Upper lobe of left lung (tissue), 6 donors: ENCODE results near the gene BAIAP2L1. TPM values are rescaled to one million over a fixed set of nuclear protein-coding genes. Genes with fewer than 3 reads are reported as not detected.

Experiments used
- ATAC-seq, 2 donors: fragments of 200-7000 bp; cut with Tn5 transposase; one replicate each; pipeline ENCODE4 v1.9.1; 2022; ENCODE audit warnings: mild to moderate bottlenecking in 2 of 2, moderate library complexity in 2 of 2; ENCODE audit not compliant: low FRiP score in 2 of 2
- DNase-seq, 2 donors: peaks; one replicate each; pipeline ENCODE4 v3.0.0-alpha.2; 2019 to 2020
- H3K27ac ChIP-seq, 4 donors: fragments of 200-600 bp; sonication (generic); one replicate each; pipeline ENCODE4 v1.5.1; 2016 to 2019
- H3K27me3 ChIP-seq, 4 donors: fragments of 200-600 bp; sonication (generic); one replicate each; pipeline ENCODE4 v1.5.1; 2017 to 2019
- H3K36me3 ChIP-seq, 4 donors: fragments of 200-600 bp; sonication (generic); one replicate each; pipeline ENCODE4 v1.5.1; 2016 to 2019
- H3K4me1 ChIP-seq, 4 donors: fragments of 200-600 bp; sonication (generic); one replicate each; pipeline ENCODE4 v1.5.1; 2018 to 2019
- H3K4me3 ChIP-seq, 4 donors: fragments of 200-600 bp; sonication (generic); one replicate each; pipeline ENCODE4 v1.5.1; 2017 to 2019; ENCODE audit warnings: mild to moderate bottlenecking in 2 of 4, moderate library complexity in 1 of 4
- H3K9me3 ChIP-seq, 4 donors: fragments of 200-600 bp; sonication (generic); one replicate each; pipeline ENCODE4 v1.5.1; 2018 to 2019
- EP300 ChIP-seq, 4 donors: sonication (generic); formaldehyde crosslinking; IDR thresholded peaks; one replicate each; pipeline ENCODE4 v1.5.1; 2017; ENCODE audit warnings: antibody characterized with exemption in 4 of 4, control low read depth in 2 of 4
- POLR2A ChIP-seq, 4 donors: fragments of 450-650 bp; IDR thresholded peaks; one replicate each; pipeline ENCODE4 v1.5.1; 2016 to 2017; ENCODE audit warnings: antibody characterized with exemption in 4 of 4, mild to moderate bottlenecking in 2 of 4
- POLR2AphosphoS5 ChIP-seq, 2 donors: sonication (generic); formaldehyde crosslinking; IDR thresholded peaks; one replicate each; pipeline ENCODE4 v1.5.1; 2017; ENCODE audit warnings: antibody characterized with exemption in 2 of 2
- WGBS, 2 donors: methylation state at CpG; one replicate each; pipeline ENCODE4 v1.1.5; 2017 to 2018; 5-methylcytosine and 5-hydroxymethylcytosine counted together
- total RNA-seq, 6 donors: library from RNA; depleted of rRNA in 4 of 6; stranded (reverse); fragments of >200 nt in 4 of 6; gene quantifications; one replicate each; pipeline versions ENCODE4 v1.1.0 to v1.2.1, GENCODE V29; 2016 to 2021
- TF ChIP-seq, protein P1 (sequence below), 6 experiments: fragments of 450-650 bp in 4 of 6; fragments of 200-600 bp in 2 of 6; sonication (generic) in 2 of 6; IDR thresholded peaks; one replicate each; pipeline ENCODE4 v1.5.1; 2016 to 2019; ENCODE audit warnings: antibody characterized with exemption in 6 of 6
- donor health status: DM: no; HTN: no; CAD: no; lungs with moderate emphysema.
- donor health status: DM: no; HTN: yes; CAD: no; lungs with severe emphysema.

The BAIAP2L1 gene
- total RNA-seq, 6 donors from 2014 or later = 20.2 to 35.6 (median 26.6) TPM

DNA sequence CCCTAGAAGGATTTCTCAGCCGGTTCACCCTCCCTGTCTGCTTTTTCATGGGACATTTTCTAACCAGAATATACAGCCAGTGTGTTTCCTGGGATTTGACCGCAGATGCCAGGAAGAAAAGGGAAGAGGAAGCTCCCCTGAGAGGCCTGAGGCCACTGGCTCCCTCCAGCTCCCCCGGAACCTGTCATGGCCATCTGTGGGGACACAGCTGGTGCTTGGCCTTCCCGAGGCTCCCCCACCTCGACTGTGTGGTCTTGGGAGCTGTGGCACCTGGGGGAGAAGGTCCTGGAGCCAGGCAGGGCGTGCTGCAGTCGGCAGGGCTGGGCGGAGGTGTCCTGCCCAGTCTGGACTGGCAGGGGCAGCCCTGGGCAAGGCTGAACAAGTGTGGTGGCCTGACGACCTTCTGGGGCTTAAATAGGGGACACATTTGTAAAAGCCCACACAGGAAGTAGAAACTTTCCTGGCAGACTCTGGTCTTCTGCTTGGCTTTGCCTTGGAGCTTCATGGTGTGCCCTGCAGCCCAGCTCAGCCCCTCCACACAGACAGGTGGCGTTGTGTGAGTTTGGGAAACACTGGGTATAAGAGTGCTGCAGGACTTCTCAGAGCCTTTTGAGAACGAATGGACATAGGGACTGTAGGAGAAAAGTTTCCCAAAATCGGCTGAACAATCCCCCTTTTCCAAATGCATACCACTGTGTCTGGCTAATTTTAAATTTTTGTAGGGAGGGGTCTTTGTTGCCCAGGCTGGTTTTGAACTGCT lies 112.6 kb downstream of the BAIAP2L1 start:
- ATAC-seq = no peak
- Histone ChIP-seq H3K9me3 (no peaks in the 10 kb centered on the region), H3K27me3 (no peaks in the 10 kb centered on the region), H3K36me3 (peaks cover 21 to 66% (median 48%) of the 10 kb centered on the region in 4 donors), H3K27ac (peak overlapping the region; percentile 98 to 100 (median 99)), H3K4me3 (peak overlapping the region in 1 of 4 donors; percentile 98), H3K4me1 (peaks cover 58 to 67% (median 65%) of the 10 kb centered on the region in 4 donors)
- WGBS, 2 donors = 46 to 57% methylated on average over 10 of the region's 12 CpGs
- peak; percentile 23 to 68 for DNase-seq
- TF ChIP-seq POLR2A (IDR thresholded peaks at IDR 0.05) (no peak), POLR2AphosphoS5 (IDR thresholded peaks at IDR 0.05) (no peak), EP300 (IDR thresholded peaks at IDR 0.05) (no peak)
- TF ChIP-seq, protein P1, sequence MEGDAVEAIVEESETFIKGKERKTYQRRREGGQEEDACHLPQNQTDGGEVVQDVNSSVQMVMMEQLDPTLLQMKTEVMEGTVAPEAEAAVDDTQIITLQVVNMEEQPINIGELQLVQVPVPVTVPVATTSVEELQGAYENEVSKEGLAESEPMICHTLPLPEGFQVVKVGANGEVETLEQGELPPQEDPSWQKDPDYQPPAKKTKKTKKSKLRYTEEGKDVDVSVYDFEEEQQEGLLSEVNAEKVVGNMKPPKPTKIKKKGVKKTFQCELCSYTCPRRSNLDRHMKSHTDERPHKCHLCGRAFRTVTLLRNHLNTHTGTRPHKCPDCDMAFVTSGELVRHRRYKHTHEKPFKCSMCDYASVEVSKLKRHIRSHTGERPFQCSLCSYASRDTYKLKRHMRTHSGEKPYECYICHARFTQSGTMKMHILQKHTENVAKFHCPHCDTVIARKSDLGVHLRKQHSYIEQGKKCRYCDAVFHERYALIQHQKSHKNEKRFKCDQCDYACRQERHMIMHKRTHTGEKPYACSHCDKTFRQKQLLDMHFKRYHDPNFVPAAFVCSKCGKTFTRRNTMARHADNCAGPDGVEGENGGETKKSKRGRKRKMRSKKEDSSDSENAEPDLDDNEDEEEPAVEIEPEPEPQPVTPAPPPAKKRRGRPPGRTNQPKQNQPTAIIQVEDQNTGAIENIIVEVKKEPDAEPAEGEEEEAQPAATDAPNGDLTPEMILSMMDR (IDR thresholded peaks at IDR 0.05) = no peak

DNA sequence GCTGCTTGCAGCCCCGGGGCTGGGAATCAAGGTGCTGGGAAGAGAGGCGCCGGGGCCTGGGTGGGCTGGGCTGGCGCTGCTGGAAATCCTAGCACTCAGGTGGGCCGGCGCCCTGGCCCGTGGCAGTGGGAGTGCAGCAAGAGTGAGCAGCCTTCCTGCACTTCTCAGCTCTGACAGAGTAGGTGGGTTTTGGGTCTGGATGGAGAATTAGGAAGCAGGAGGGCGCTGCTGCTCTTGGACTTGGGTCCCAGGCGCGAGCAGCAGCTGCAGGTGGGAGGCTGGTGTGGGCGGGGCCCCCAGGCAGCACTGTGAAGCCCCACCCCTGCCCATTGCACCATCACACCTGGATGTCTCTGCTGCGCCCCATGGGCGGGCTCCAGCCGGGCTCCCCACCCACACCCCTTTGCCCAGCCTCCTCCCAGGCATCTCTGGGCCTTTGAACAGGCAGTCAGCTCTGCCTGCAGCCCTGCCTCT lies 113.4 kb downstream of the BAIAP2L1 start:
- 58 to 59% methylated on average over 2 to 7 of the region's 14 CpGs for WGBS, 2 donors
- ATAC-seq (peak in 1 of 2 donors; percentile 38), DNase-seq (peak; percentile 86 to 87)
- Histone ChIP-seq H3K9me3 (no peaks in the 10 kb centered on the region), H3K27me3 (no peaks in the 10 kb centered on the region), H3K4me3 (peak overlapping the region in 2 of 4 donors; percentile 93 to 98), H3K36me3 (peaks cover 15 to 59% (median 41%) of the 10 kb centered on the region in 4 donors), H3K27ac (peak overlapping the region; percentile 98 to 100 (median 99)), H3K4me1 (peaks cover 58 to 72% (median 67%) of the 10 kb centered on the region in 4 donors)
- TF ChIP-seq EP300 (IDR thresholded peaks at IDR 0.05) (no peak), POLR2AphosphoS5 (IDR thresholded peaks at IDR 0.05) (no peak), POLR2A (IDR thresholded peaks at IDR 0.05) (no peak)
- TF ChIP-seq, protein P1 (IDR thresholded peaks at IDR 0.05) = no peak

DNA sequence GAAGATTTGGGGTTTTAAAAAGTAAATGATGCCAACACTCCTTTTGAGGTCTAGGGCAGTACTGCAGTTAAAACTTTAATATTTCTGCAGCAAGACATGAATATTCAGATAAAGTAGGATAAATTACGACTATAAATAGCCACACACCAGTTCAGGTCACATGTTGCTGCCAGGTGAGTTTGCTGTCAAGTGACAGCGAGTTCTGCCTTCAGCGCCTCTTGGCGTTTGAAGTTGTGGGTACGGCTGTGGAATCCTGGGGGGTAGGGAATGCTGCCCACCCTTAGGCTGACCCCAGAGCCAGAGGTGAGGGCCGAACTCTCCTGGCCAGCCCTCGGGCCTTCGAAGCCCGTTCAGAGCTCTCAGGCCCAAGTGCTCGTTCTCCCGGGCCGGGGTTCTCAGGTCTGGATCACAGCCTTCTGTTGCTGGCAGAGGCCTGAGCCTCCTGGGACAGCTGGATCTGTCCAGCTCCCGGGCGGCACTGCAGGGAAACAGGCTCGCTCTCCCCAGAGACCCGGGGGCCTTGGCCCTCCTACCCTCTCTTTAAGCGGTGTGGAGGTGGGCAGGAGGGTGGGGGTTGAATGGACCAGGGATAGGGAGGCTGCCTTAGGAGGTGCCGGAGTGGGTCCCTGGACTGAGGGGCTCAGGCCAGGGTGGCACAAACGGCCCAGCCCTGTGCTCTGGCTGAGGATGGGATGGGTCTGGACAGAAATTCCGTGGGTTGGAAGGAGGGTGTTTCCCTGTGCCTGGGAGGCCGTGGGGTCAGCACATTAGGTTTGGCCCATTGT lies 114.0 kb downstream of the BAIAP2L1 start:
- Histone ChIP-seq H3K9me3 (no peaks in the 10 kb centered on the region), H3K27me3 (no peaks in the 10 kb centered on the region), H3K27ac (peak overlapping the region; percentile 98 to 100 (median 99)), H3K4me1 (peaks cover 58 to 72% (median 67%) of the 10 kb centered on the region in 4 donors), H3K36me3 (peaks cover 9 to 52% (median 35%) of the 10 kb centered on the region in 4 donors), H3K4me3 (peak overlapping the region in 3 of 4 donors; percentile 91 to 98 (median 93))
- DNase-seq = peak; percentile 59 to 69
- ATAC-seq = no peak
- WGBS, 2 donors = 51 to 53% methylated on average over 9 to 17 of the region's 21 CpGs
- TF ChIP-seq, protein P1 (IDR thresholded peaks at IDR 0.05) = no peak
- no peak for TF ChIP-seq EP300 (IDR thresholded peaks at IDR 0.05)
- TF ChIP-seq POLR2A (IDR thresholded peaks at IDR 0.05) = no peak

DNA sequence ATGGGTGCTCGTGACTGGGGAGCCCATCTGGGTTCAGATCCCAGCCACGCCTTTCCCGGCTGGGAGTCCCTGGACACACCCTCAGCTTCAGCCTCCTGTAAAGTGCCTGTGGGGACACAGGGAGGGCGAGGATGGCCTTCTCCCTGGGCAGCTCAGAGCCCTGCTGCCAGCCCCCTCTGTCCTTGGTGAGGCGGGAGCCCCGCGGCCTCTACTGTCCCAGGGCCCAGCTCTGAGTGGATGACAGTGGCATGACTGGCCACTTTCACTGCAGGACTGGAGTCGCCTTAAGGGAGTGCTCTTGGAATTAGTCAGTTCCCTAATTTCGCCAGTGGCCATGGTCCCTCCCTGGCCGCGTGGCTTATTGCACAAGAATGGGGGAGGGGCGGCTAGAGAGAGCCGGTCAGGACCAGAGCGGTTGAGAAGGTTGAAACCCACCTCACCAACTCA lies 114.8 kb downstream of the BAIAP2L1 start:
- Histone ChIP-seq H3K27me3 (no peaks in the 10 kb centered on the region), H3K4me3 (peak overlapping the region in 3 of 4 donors; percentile 91 to 98 (median 93)), H3K27ac (peak overlapping the region; percentile 98 to 100 (median 99)), H3K9me3 (no peaks in the 10 kb centered on the region), H3K36me3 (peaks cover 4 to 44% (median 27%) of the 10 kb centered on the region in 4 donors), H3K4me1 (peaks cover 58 to 72% (median 67%) of the 10 kb centered on the region in 4 donors)
- ATAC-seq (peak; percentile 25 to 33), DNase-seq (peak; percentile 76 to 89)
- TF ChIP-seq, protein P1 (IDR thresholded peaks at IDR 0.05) = peak in 1 of 6 experiments; percentile 17
- peak in 1 of 4 donors; percentile 94 for TF ChIP-seq EP300 (IDR thresholded peaks at IDR 0.05)
- TF ChIP-seq POLR2AphosphoS5 (IDR thresholded peaks at IDR 0.05) = peak; percentile 76 to 87
- TF ChIP-seq POLR2A (IDR thresholded peaks at IDR 0.05) = peak in 1 of 4 donors; percentile 66
- 27 to 29% methylated on average over 2 to 6 of the region's 14 CpGs for WGBS, 2 donors
